Measurements from ENCODE around the gene PEX12. TPM values are rescaled to one million over a fixed set of nuclear protein-coding genes. Genes with fewer than 3 reads are reported as not detected.
"Not testable (repeated sequence)": the region's sequence is repeated elsewhere in the genome, so short reads cannot be mapped to it uniquely, and the experiment has no call there.

The PEX12 gene
- total RNA-seq, 1 experiment from 2014 or later: 8.8 TPM

DNA sequence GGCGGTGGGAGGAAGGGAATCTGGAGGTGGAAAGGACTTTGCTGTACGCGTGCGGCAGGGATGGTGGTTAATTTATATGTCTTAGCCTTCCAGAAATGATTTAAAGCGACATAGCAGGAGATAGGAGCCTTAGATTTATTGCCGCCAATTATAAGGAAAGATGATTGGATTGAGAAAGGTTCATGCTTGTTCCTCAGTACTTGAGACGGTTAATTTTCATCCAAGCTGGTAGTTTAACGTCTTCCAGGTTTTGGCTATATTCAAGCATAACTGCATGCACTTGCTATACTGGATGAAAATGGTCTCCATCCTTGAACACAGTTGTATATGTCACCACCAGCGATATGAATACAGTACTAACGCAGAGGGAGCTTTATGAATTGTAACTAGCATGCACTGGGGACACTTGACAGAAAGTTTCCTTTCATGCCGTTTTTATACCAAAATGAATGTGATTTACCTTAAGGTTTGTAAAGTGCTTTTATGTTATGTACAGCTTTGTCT lies 610 bp upstream of the PEX12 start:
- no peak for DNase-seq (ENCODE audit: low read depth)

DNA sequence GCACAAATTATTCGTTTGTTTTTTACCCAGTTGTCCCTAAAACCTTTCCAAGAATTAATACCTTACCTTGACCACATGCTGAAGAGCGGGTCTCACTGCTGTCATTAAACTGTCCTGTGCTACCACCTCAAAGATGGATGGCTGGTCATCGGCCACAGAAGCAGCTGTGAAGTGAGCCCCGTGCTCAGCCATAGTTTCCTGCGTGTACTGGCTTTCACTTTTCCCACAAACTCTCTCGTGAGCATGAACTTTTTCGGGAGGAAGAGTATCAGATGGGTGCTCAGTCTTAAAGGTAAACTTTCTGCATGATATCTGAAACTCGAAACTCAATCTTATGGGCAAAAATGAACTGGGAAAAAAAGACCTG lies 558 bp downstream of the PEX12 start:
- DNase-seq (ENCODE audit: low read depth): peak; percentile 20

DNA sequence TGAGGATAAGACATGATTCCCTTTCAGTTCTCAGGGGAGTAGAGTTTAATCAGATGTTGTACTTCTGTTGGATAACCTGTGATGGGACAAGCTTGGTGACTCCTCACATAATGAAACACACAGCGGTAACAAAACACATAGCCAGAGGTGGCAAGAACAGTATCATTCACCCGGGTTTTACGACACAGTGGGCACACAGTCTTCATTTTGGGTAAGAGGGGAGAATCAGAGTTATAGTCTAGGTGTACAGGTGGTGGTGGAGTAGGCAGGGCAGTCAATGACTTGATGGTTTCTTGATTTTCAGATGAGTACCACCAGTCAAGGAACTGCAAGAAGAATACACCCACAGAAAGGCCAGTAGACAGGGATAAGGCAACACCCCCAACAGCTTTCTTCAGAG lies 2.6 kb downstream of the PEX12 start:
- DNase-seq (ENCODE audit: low read depth): no peak

DNA sequence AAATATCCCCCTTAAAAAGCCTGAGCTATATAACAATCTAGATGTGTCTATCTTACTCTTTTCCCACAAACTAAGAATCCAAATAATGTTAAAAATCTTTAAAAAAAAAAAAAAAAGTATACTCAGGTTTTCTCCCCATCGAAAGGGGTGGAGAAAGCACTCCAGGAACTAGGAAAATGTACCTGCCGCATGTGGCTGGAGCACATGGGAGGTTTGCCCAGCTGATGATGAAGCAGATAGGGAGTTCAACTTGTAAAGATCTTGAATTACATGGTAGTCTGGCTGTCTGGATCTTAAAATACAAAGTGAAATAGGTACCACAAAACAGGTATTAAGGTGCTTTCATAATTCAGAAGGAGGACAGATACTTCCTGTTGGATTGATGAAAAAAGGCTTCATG lies 9.0 kb downstream of the PEX12 start:
- DNase-seq (ENCODE audit: low read depth): no peak

DNA sequence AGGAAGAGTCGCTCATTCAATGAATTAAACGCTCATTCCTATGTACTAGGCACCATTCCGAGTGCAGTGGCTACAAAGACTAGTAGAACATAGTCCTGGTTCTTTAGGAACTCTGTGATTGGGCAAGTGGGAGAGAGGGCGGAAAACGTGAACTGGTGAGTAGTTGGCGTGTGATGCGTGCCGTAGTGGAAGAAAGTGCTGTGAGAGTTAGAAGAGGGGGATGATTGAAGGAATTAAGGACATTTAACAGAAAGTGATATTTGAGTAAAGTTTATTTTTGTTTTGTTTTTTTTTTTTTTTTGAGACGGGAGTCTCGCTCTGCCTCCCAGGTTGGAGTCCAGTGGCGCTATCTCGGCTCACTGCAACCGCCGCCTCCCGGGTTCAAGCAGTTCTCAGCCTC lies 9.8 kb downstream of the PEX12 start:
- peak; percentile 40 for DNase-seq (ENCODE audit: low read depth)

DNA sequence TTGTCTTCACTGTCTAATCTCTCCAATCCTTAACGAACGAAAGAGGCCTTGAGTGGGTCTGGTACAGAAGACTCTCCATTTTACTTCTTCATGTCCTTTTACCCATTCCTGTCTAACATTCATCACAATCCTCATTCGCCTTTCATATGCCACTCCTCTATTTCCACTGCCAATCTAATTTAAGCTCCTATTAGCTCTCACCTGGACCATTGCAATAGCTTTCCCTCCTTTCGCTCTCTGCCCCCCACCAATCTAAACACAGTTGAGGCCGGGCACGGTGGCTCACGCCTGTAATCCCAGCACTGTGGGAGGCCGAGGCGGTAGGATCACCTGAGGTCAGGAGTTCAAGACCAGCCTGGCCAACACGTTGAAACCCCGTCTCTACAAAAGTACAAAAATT lies 11.4 kb downstream of the PEX12 start:
- no peak for DNase-seq (ENCODE audit: low read depth)

DNA sequence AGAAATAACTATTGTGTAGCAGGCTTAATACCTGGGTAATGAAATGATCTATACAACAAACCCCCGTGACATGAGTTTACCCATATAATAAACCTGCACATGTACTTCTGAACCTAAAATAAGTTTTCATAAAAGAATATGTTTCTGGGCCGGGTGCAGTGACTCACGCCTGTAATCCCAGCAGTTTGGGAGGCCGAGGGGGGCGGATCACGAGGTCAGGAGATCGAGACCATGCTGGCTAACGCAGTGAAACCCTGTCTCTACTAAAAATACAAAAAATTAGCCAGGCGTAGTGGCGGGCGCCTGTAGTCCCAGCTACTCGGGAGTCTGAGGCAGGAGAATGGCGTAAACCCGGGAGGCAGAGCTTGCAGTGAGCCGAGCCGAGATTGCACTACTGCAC lies 15.2 kb downstream of the PEX12 start:
- not testable (repeated sequence) for DNase-seq (ENCODE audit: low read depth)

DNA sequence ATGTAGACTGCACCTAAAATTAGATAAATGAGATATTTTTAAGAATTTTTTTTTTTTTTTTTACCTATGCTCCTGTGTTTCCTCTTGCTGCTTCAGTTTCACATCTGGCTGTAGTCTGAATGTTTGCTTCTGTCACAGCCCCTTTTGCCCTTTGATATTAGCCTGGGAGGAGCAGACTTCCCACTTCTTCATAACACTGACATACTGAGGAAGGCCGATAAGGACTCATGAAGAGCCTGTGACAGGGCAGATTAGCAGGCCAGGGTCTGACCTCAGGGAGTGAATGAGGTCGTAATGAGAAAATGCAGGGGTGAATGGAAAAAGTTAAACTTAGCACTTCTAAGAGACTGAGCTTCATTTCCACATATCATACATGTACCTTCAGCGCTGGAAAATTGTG lies 17.7 kb downstream of the PEX12 start, which contains the start of gene SLFN14:
Gene SLFN14, minus strand, starts transcription at position 117 of the 400 bp plus-strand sequence. CDS start 2,757 bp downstream, outside the sequence.
- no peak for DNase-seq (ENCODE audit: low read depth)

DNA sequence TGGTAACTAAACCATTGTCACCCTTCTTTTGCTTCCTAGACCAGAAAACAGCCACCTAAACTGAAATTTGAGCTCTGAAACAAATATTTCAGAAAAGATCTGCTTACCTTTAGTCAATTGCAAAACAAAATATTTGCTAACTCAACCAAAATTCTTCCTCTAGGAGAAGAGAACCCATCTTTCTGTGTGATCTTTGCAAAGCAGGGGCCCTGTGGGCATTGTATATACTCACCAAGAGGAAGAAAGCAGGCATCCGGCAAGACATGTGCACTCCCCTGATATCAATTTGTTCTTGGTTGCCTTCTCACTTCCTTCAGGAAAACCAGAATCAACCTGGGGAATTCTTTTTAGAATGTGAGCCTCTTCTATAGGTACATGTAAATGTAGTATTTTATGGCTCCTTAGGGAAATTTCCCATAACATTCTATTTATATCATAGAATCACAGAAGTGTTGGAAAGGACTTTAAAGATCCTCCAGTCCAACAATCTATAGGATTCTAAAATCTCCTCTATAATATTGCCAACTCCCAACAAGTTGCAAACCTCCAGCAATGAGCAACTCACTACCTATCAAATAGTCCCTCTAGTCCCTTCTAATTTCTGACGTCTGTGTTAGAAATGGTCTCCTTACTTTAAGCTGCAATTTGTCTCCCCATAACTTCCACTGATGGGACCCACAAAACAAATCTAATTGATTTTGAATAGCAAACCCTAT lies 18.7 kb downstream of the PEX12 start:
- DNase-seq (ENCODE audit: low read depth): no peak

DNA sequence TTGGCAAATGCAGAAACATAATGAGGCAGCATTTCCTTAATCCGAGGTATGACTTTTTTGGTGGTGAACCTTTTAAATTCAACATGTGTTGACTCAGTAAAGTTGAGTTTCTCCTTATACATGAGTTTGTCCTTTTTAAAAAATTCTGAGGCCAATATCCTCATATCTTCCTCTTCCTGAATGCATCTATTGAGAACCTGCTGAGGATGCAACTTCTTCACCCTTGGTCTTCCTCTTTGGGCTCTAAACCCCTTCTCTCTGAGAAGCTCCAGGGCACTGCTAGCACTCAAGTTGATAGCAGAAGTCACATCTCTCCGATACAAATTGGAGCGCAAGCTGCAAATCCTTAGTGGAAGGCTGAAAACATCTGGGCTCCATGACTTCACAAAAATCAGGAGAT lies 21.0 kb downstream of the PEX12 start:
- DNase-seq (ENCODE audit: low read depth): no peak

DNA sequence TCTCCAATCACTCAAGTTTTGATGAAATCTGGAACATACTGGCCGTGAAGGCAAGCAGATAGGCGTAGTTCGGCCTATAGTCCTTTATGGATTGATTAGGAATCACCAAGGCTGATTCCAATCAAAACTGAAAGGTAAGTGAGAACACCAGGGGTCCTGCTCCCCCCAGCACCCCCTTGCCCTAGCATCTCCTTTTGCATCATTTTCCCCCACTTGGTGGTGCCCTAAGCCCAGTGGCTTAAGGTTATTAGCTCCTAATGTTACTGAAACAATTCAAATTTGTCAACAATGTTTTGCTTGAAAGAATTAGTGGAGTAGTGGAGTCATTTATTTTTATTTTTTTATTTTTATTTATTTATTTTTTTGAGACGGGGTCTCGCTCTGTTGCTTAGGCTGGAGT lies 22.7 kb downstream of the PEX12 start:
- no peak for DNase-seq (ENCODE audit: low read depth)

DNA sequence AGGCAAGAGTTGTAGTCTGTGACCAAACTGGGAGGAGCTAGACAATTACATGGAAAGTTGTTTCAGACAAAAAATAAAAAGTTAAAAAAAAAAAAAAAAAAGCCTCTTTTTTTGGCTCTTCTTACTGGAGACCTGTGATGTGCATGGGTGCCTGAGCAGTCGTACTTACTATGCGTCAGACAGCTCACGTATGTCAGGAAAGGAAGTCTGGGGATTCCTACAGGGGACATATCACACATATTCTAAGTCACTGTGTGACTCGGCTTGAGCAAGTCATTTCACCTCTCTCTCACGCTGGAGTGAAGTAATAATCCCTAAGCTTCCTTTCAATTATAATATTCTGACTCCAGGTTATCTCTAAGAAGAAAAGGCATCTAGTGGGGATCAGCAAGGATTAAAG lies 23.7 kb downstream of the PEX12 start:
- DNase-seq (ENCODE audit: low read depth): no peak

DNA sequence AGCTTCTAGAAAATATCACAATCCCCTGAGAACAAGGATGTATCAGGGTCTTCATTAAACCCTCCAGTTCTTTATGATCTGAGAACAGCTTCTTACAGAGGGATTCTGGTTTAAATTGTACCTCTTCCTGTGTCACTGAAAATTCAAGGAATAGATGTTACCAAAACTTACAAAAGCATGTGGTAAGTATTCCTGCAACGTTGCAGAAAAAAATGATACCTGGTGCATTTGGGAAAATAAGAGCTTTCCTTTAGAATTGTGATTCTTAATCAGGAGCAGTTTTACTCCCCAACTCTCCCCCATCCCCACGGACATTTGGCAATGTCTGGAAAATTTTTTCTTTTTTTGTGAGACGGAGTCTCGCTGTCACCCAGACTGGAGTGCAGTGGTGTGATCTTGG lies 25.1 kb downstream of the PEX12 start:
- DNase-seq (ENCODE audit: low read depth): no peak

DNA sequence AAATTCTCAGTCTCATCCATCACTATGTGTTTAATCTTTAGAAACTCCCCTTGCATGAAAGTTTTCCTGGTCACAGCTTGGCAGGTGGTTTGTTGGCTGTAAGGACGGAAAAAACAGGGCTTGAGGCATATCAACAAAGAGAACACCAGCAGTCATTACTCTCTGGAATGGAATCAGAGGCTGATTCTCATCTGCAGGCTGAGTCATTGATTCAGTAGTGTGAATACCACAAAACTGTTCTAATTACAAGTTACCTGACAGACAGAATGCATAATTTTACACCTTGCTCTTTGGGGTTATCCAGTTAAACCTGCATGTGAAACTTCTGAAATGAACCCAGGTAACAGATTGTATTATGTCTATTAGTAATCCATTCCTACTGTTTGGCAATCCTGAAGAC lies 29.4 kb downstream of the PEX12 start:
- DNase-seq (ENCODE audit: low read depth): no peak

DNA sequence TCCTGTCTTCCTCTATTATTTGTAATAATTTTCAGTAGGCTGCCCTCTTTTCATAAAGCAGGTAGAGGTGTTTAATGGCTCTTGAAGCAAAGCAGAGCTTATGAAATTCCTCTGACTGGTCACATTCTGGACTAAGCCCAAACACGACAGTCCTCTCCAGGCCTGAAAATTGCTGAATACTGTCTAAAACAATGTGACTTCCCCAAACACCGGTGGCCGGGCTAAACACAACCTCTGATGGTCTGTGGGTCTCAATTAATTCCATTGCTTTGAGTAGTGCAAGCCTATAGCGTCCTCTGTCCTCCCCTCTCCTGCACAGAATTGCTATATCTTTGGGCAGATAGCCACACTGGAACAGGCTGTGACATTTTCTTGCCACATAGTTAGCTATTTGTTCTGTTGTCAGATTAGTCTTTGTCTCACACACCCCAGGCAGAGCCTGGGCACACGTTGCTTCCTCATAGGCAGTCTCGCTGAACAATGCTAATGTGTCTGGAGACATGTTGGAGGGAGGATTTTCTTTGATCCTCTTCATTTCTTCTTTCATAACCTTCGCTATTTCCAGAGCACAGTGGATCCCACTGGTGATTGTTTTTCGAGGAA lies 30.1 kb downstream of the PEX12 start:
- DNase-seq (ENCODE audit: low read depth): no peak

DNA sequence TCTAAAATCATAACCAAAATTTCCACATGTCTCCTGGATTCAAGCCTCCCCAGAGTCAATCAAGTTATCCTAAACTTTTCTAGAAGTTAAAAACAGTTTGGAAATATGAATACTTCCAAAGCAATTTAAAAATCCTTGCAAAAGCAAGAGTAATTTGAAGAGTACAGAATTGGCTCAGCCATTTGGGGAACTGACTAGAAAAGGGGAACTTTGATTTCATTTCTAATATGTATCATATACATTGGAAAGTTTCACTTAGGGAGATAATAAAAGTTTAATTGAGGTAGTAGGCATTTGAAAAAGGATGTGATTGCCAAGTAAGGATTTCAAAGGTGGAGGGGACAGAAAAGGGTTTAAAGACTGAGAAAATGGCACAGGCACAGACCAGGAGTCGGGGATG lies 31.9 kb downstream of the PEX12 start:
- DNase-seq (ENCODE audit: low read depth): no peak

DNA sequence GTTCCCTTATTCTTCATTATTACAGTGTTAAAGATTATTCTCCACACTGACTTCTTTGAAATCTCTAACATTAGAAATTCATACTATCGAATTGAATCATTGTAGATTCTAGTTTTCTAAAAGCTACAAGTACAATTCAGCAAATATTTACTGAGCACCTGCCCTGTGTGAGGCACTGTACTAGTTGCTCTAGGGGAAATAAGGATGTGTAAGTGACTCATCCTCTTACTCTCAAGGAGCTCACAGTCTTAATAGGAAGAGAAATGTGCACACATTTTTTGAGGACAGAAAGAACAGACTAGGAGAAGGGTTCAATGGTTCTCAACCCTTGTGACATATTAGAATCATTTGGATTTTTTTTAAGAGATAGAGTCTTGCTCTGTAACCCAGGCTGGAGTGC lies 33.2 kb downstream of the PEX12 start:
- no peak for DNase-seq (ENCODE audit: low read depth)

DNA sequence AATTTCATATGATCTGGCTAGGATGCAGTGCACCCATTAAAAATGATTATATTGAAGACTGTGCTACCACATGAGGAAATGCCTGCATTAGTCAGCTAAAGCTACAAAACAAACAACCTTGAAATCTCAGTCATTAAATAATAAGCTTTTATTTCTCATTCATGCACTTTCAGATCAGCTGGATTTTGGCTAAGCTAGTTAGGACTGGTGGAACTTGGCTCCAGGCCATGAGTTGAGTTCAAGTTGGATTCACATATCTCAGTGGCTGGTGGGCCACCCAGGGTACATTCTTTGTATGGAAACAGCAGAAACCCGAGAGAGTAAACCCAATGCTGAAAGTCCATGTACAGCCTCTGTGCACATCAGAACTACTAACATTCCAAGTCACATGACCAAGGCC lies 34.5 kb downstream of the PEX12 start:
- peak; percentile 24 for DNase-seq (ENCODE audit: low read depth)

DNA sequence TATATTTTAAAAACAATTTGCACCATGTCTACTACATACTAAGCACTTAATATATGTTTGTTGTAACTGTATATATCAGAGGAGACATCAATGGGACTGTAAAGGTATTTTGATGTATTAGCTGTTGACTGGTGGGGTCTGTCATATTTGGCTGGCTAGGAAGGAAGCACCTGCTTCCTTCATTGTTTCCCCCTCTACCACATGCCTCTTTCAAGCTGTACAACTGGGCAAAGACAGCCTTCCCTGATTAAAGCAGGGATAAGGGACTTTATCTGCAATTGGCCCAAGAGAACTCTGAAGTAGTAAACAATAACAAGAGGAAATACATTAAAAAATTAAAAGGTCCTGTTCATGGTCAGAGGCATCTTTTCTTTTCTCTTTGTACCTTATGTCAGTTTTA lies 35.4 kb downstream of the PEX12 start:
- DNase-seq (ENCODE audit: low read depth): no peak

DNA sequence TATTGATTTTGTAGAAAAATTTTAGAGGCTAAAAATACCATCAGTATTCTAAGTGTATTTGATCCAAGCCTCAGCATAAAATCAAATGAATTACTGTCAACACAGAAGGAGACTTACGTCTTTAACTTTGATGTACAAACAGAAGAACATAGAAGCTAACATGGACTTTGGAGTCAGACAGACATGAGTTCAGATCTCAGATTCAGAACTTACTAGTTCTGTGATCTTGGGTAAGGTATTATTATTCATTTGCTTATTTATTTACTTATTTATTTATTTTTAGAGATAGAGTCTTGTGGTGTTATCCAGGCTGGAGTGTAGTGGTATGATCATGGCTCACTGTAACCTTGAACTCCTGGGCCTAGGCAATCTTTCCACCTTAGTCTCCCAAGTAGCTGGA lies 36.9 kb downstream of the PEX12 start:
- no peak for DNase-seq (ENCODE audit: low read depth)

DNA sequence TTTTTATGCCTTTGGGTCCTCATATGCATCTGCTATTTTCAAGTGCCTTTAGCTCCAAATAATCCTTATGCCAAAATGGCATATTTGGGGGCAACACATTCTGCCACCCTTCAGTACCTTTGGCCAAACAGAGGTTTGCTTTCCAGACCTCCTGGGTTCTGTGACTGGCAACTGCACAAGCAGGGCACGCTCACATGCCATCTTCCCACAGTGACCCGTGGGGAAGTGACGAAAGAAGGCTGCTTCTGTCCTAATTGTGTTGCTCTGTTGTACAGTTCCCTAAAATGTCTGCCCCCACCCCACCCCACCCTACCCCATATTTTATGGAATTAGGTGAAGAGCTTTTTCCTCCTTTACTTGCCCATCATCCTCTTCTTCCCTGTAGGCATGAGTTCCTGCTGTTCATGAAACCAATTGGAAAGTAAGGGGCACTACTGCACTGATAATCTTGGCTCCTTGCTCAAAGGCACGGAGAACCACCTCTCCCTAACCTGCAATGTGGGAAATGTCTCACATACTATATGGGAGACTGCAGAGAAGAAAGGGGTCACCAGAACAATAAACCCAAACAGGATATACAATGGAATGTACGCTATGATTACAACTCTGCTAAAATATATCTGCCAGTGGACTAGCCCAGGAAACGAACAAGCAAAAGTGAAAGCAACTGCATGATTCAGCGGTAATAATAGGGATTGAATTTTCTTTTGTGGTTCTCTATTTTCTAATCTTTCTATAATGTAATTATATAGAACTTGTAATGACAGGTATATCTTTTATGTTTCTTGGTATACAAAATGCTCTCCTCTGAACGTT lies 37.6 kb downstream of the PEX12 start:
- DNase-seq (ENCODE audit: low read depth): peak; percentile 67

DNA sequence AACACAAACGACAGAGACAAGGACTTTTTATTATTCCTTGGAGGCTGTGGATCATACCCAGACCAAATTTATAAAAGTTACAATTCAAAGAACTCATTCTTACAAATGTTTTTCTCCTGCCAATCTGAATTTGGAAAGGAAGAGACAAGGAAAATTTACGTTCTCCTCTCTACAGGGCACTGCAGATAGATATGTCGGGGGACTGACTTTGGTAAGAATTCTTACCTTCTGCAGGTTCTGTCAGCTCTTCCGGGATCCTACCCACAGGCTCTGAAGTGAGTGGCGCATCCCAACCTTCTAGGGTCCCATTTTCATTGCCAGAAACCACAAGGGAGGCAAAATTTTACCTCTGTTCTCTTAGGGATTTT lies 38.7 kb downstream of the PEX12 start:
- no peak for DNase-seq (ENCODE audit: low read depth)

DNA sequence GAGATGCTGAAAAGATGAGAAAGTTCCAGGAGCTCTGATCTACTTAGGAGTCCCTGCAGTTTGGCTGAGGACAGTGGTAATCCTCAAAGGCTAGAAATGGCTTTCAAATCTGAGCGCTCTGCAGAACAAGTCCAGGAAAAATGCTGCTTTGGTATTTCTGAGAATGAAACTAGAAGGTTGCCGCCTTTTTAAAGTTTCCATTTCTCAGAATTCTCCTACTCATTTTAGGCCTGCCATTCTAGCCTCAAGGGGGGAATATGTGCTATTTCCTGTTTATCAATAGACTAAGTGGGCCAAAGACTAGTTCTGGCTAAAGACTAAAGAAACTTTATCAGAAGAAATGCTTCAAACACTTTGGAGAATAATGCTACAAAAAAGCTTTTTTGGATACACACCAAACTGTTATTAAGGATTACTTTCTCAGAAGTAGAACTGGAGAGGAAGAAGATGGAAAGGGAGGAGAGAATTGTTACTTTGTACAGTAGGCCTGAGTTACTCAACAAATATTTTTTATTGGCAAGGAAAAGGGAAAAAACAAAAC lies 40.7 kb downstream of the PEX12 start, which contains the start of gene SLFN12L:
Gene SLFN12L, minus strand, starts transcription at position 78 of the 541 bp plus-strand sequence. CDS start 15,314 bp downstream, outside the sequence.
- DNase-seq (ENCODE audit: low read depth): no peak
